Measurements from ENCODE around the gene SLC9A3. TPM values are rescaled to one million over a fixed set of nuclear protein-coding genes. Genes with fewer than 3 reads are reported as not detected.

SLC9A3 gene
- polyA plus RNA-seq, 1 of the 3 experiments (the other 2 are of a cell fraction), result 1.9 TPM

GRCh38 chr5:522899-523440, 1.3 kb downstream of the SLC9A3 start:
- WGBS (ENCODE audit: low lambda C conversion rate), result 22% methylated on average over 14 of the region's 21 CpGs
- ChIA-PET CTCF (no interaction called here), POLR2A (no interaction called here)
- no peak for DNase-seq
- H3K4me1 ChIP-seq (ENCODE audit: control insufficient read depth in 1 of 2, insufficient read depth in 2 of 2, low read depth in 1 of 2, low read length in 1 of 2), result no peaks in the 10 kb centered on the region
- H3K9me3 ChIP-seq, result no peaks in the 10 kb centered on the region
- H3K36me3 ChIP-seq (replicated peaks in 1 of 2; ENCODE audit: control insufficient read depth in 1 of 2, insufficient read depth in 2 of 2, low read length in 1 of 2), result no peaks in the 10 kb centered on the region
- no peak overlapping the region for H3K27ac ChIP-seq (ENCODE audit: low read depth in 2 of 2, low read length in 1 of 2)
- H2AFZ ChIP-seq (ENCODE audit: low read depth), result no peak overlapping the region
- no peak overlapping the region for H3K4me2 ChIP-seq
- H3K4me3 ChIP-seq (ENCODE audit: low read depth in 2 of 2, low read length in 1 of 2), result no peak overlapping the region
- no peak for TF ChIP-seq CHD2 (IDR thresholded peaks at IDR 0.05; ENCODE audit: low read length, partially characterized antibody)
- no peak for TF ChIP-seq MXI1 (IDR thresholded peaks at IDR 0.05; ENCODE audit: low read depth, low read length)
- no peak for TF ChIP-seq GATA2 (CRISPR knock-in tag; IDR thresholded peaks at IDR 0.05)
- TF ChIP-seq RFX5 (IDR thresholded peaks at IDR 0.05; ENCODE audit: low read length), result no peak
- TF ChIP-seq YY1 (IDR thresholded peaks at IDR 0.05; ENCODE audit: low read depth), result no peak
- TF ChIP-seq EP300 (IDR thresholded peaks at IDR 0.05; ENCODE audit: borderline replicate concordance in 1 of 2, low read depth in 1 of 2, low read length in 1 of 2), result no peak
- TF ChIP-seq EZH2phosphoT487 (IDR thresholded peaks at IDR 0.05; ENCODE audit: borderline replicate concordance, low read depth), result no peak
- TF ChIP-seq NRF1 (IDR thresholded peaks at IDR 0.05; ENCODE audit: low read depth, low read length), result no peak
- no peak for TF ChIP-seq TEAD4 (IDR thresholded peaks at IDR 0.05; ENCODE audit: borderline replicate concordance, insufficient read depth)
- no peak for TF ChIP-seq CTCF (IDR thresholded peaks at IDR 0.05)
- TF ChIP-seq USF2 (IDR thresholded peaks at IDR 0.05; ENCODE audit: borderline replicate concordance, low read depth, low read length), result no peak
- no peak for TF ChIP-seq GABPA (IDR thresholded peaks at IDR 0.05; ENCODE audit: low read depth)
- TF ChIP-seq RXRA (IDR thresholded peaks at IDR 0.05; ENCODE audit: borderline replicate concordance, low read depth), result no peak
- TF ChIP-seq ELF1 (IDR thresholded peaks at IDR 0.05), result no peak
- no peak for TF ChIP-seq FOXJ3 (CRISPR knock-in tag; IDR thresholded peaks at IDR 0.05)
- no peak for TF ChIP-seq TAF1 (IDR thresholded peaks at IDR 0.05; ENCODE audit: borderline replicate concordance, low read depth, low read length)
- no peak overlapping the region for H3K9ac ChIP-seq
- no peaks in the 10 kb centered on the region for H3K79me2 ChIP-seq (ENCODE audit: insufficient read depth)
- H4K20me1 ChIP-seq (ENCODE audit: insufficient read depth), result 0 out of 2 replicates have a peak, but pooled peaks cover 2% of the 10 kb centered on the region
- H3F3A ChIP-seq (replicated peaks; ENCODE audit: insufficient read depth), result no peaks in the 10 kb centered on the region
- peaks cover 60% of the 10 kb centered on the region for H3K27me3 ChIP-seq (ENCODE audit: insufficient read depth)
- H3K9me2 ChIP-seq, result no peaks in the 10 kb centered on the region

- Histone ChIP-seq H3K4me3 (ENCODE audit: low read depth in 2 of 2, low read length in 1 of 2) (no peak overlapping the region), H3K4me2 (no peak overlapping the region), H2AFZ (ENCODE audit: low read depth) (no peak overlapping the region), H3K79me2 (ENCODE audit: insufficient read depth) (no peaks in the 10 kb centered on the region), H3F3A (replicated peaks; ENCODE audit: insufficient read depth) (no peaks in the 10 kb centered on the region), H3K9me2 (no peaks in the 10 kb centered on the region), H3K9me3 (no peaks in the 10 kb centered on the region), H3K36me3 (replicated peaks in 1 of 2; ENCODE audit: control insufficient read depth in 1 of 2, insufficient read depth in 2 of 2, low read length in 1 of 2) (no peaks in the 10 kb centered on the region), H3K27ac (ENCODE audit: low read depth in 2 of 2, low read length in 1 of 2) (no peak overlapping the region), H3K9ac (no peak overlapping the region), H3K4me1 (ENCODE audit: control insufficient read depth in 1 of 2, insufficient read depth in 2 of 2, low read depth in 1 of 2, low read length in 1 of 2) (no peaks in the 10 kb centered on the region), H4K20me1 (ENCODE audit: insufficient read depth) (0 out of 2 replicates have a peak, but pooled peaks cover 2% of the 10 kb centered on the region), H3K27me3 (ENCODE audit: insufficient read depth) (peaks cover 55% of the 10 kb centered on the region)
- ChIA-PET CTCF (no interaction called here), POLR2A (no interaction called here)
- DNase-seq, result no peak
- WGBS (ENCODE audit: low lambda C conversion rate), result 53% methylated on average over 14 of the region's 16 CpGs
- TF ChIP-seq TAF1 (IDR thresholded peaks at IDR 0.05; ENCODE audit: borderline replicate concordance, low read depth, low read length) (no peak), FOXJ3 (CRISPR knock-in tag; IDR thresholded peaks at IDR 0.05) (no peak), SMC3 (IDR thresholded peaks at IDR 0.05; ENCODE audit: low read depth, low read length) (no peak), TEAD4 (IDR thresholded peaks at IDR 0.05; ENCODE audit: borderline replicate concordance, insufficient read depth) (no peak), ELF1 (IDR thresholded peaks at IDR 0.05) (no peak), SIN3A (IDR thresholded peaks at IDR 0.05; ENCODE audit: borderline replicate concordance, low read depth, low read length) (no peak), MEF2A (IDR thresholded peaks at IDR 0.05; ENCODE audit: borderline replicate concordance, low read depth) (no peak), EP300 (IDR thresholded peaks at IDR 0.05; ENCODE audit: borderline replicate concordance in 1 of 2, low read depth in 1 of 2, low read length in 1 of 2) (no peak), NFIC (IDR thresholded peaks at IDR 0.05; ENCODE audit: borderline replicate concordance) (no peak), YY1 (IDR thresholded peaks at IDR 0.05; ENCODE audit: low read depth) (no peak), PBX3 (IDR thresholded peaks at IDR 0.05) (no peak), RCOR1 (IDR thresholded peaks at IDR 0.05; ENCODE audit: low read length) (no peak), JUND (IDR thresholded peaks at IDR 0.05) (no peak), USF1 (IDR thresholded peaks at IDR 0.05; ENCODE audit: borderline replicate concordance, low read depth) (no peak)
These were observed 2.1 kb downstream of the SLC9A3 start for GRCh38 chr5:522116-522515.
